ENCODE measurements around the gene RAB17. TPM values are rescaled to one million over a fixed set of nuclear protein-coding genes. Genes with fewer than 3 reads are reported as not detected.
"Not testable (repeated sequence)": the region's sequence is repeated elsewhere in the genome, so short reads cannot be mapped to it uniquely, and the experiment has no call there.

RAB17 gene
- total RNA-seq, 4 donors from 2014 or later = 0.26 to 4.6 (median 4.0) TPM

- Histone ChIP-seq H3K36me3 (no peaks in the 10 kb centered on the region), H3K27ac (no peak overlapping the region), H3K4me3 (no peak overlapping the region), H3K4me1 (peaks cover 20 to 23% of the 10 kb centered on the region in 2 donors), H3K9me3 (no peaks in the 10 kb centered on the region), H3K27me3 (no peaks in the 10 kb centered on the region)
- no peak for DNase-seq
- intact Hi-C loops (cut with DNase I; ENCODE audit: low total_unique reads) = no loop called here
- TF ChIP-seq POLR2A (IDR thresholded peaks at IDR 0.05) (no peak), CTCF (IDR thresholded peaks at IDR 0.05) (no peak)
Observed at GRCh38 chr2:237612527-237613357, 22.2 kb upstream of the RAB17 start.

- H3K9me3 ChIP-seq; H3K4me3 ChIP-seq; H3K27ac ChIP-seq; DNase-seq; H3K36me3 ChIP-seq; H3K4me1 ChIP-seq; intact Hi-C loops (cut with DNase I; ENCODE audit: low total_unique reads); H3K27me3 ChIP-seq: not testable (repeated sequence)
Observed at GRCh38 chr2:237606522-237606921, 16.0 kb upstream of the RAB17 start.

- TF ChIP-seq POLR2A (IDR thresholded peaks at IDR 0.05) (no peak), CTCF (IDR thresholded peaks at IDR 0.05) (no peak)
- no peak for DNase-seq
- Histone ChIP-seq H3K9me3 (no peaks in the 10 kb centered on the region), H3K36me3 (no peaks in the 10 kb centered on the region), H3K4me1 (no peaks in the 10 kb centered on the region), H3K27me3 (no peaks in the 10 kb centered on the region), H3K27ac (no peak overlapping the region), H3K4me3 (no peak overlapping the region)
- intact Hi-C loops (cut with DNase I; ENCODE audit: low total_unique reads) = no loop called here
Observed at GRCh38 chr2:237604960-237605359, 14.4 kb upstream of the RAB17 start.

GRCh38 chr2:237604391-237604790 is 13.9 kb upstream of the RAB17 start:
- Histone ChIP-seq H3K9me3 (no peaks in the 10 kb centered on the region), H3K36me3 (no peaks in the 10 kb centered on the region), H3K27ac (peak overlapping the region in 1 of 2 donors; percentile 72), H3K4me1 (no peaks in the 10 kb centered on the region), H3K27me3 (no peaks in the 10 kb centered on the region), H3K4me3 (no peak overlapping the region)
- TF ChIP-seq CTCF (IDR thresholded peaks at IDR 0.05) (no peak), POLR2A (IDR thresholded peaks at IDR 0.05) (no peak)
- intact Hi-C loops (cut with DNase I; ENCODE audit: low total_unique reads) = no loop called here
- DNase-seq = no peak

GRCh38 chr2:237603718-237604362 is 13.3 kb upstream of the RAB17 start:
- no peaks in the 10 kb centered on the region for H3K4me1 ChIP-seq
- peak in 1 of 2 donors; percentile 59 for DNase-seq
- no peaks in the 10 kb centered on the region for H3K9me3 ChIP-seq
- TF ChIP-seq POLR2A (IDR thresholded peaks at IDR 0.05) = peak; percentile 17 to 67
- no peak for TF ChIP-seq CTCF (IDR thresholded peaks at IDR 0.05)
- peak overlapping the region; percentile 2 to 72 for H3K27ac ChIP-seq
- H3K4me3 ChIP-seq = no peak overlapping the region
- H3K27me3 ChIP-seq = no peaks in the 10 kb centered on the region
- intact Hi-C loops (cut with DNase I; ENCODE audit: low total_unique reads) = no loop called here
- H3K36me3 ChIP-seq = no peaks in the 10 kb centered on the region

Data from uterus (tissue), 4 donors.